Measurements from ENCODE around the gene NCAPD2.
"Not testable (repeated sequence)": the region's sequence is repeated elsewhere in the genome, so short reads cannot be mapped to it uniquely, and the experiment has no call there.

The NCAPD2 gene

GRCh38 chr12:6466184-6466573, 27.7 kb upstream of the NCAPD2 start:
- Histone ChIP-seq H3K9me2 (replicated peaks; ENCODE audit: insufficient read depth, low read length) (no peaks in the 10 kb centered on the region), H3K4me1 (ENCODE audit: low read length) (peaks cover 35% of the 10 kb centered on the region), H3F3A (ENCODE audit: insufficient read depth, low read length) (peaks cover 27% of the 10 kb centered on the region), H3K4me3 (ENCODE audit: low read length) (no peak overlapping the region), H3K27ac (ENCODE audit: low read length) (no peak overlapping the region), H3K27me3 (replicated peaks; ENCODE audit: insufficient read depth, low read length) (no peaks in the 10 kb centered on the region), H2AFZ (ENCODE audit: low read length) (no peak overlapping the region), H3K9me3 (replicated peaks; ENCODE audit: insufficient read depth, low read length) (no peaks in the 10 kb centered on the region), H3K36me3 (replicated peaks; ENCODE audit: insufficient read depth, low read length) (no peaks in the 10 kb centered on the region; the same call in 1 of the 2 replicates), H3K4me2 (ENCODE audit: low read depth, low read length) (no peak overlapping the region), H4K20me1 (ENCODE audit: insufficient read depth, low read length) (no peaks in the 10 kb centered on the region), H3K79me2 (ENCODE audit: low read length) (peaks cover 58% of the 10 kb centered on the region), H3K9ac (ENCODE audit: low read length) (no peak overlapping the region)
- DNase-seq = no peak
- TF ChIP-seq EZH2 (optimal IDR thresholded peaks at IDR 0.05; ENCODE audit: low read depth, low read length) (no peak), CTCF (IDR thresholded peaks at IDR 0.05; ENCODE audit: low read length) (no peak), EZH2phosphoT487 (IDR thresholded peaks at IDR 0.05; ENCODE audit: low read length) (no peak)

GRCh38 chr12:6466751-6467150, 27.2 kb upstream of the NCAPD2 start:
- H3K27ac ChIP-seq (ENCODE audit: low read length); H3K27me3 ChIP-seq (replicated peaks; ENCODE audit: insufficient read depth, low read length); H3K9me2 ChIP-seq (replicated peaks; ENCODE audit: insufficient read depth, low read length); H3K9ac ChIP-seq (ENCODE audit: low read length); H4K20me1 ChIP-seq (ENCODE audit: insufficient read depth, low read length); DNase-seq; H3K9me3 ChIP-seq (replicated peaks; ENCODE audit: insufficient read depth, low read length); H3K4me3 ChIP-seq (ENCODE audit: low read length); H3K4me2 ChIP-seq (ENCODE audit: low read depth, low read length); H2AFZ ChIP-seq (ENCODE audit: low read length); H3K36me3 ChIP-seq (replicated peaks; ENCODE audit: insufficient read depth, low read length): not testable (repeated sequence)
- H3F3A ChIP-seq (ENCODE audit: insufficient read depth, low read length) = peaks cover 25% of the 10 kb centered on the region; the same call in 1 of the 2 replicates
- peaks cover 32% of the 10 kb centered on the region for H3K4me1 ChIP-seq (ENCODE audit: low read length)
- peaks cover 58% of the 10 kb centered on the region for H3K79me2 ChIP-seq (ENCODE audit: low read length)

GRCh38 chr12:6467571-6468282, 26.2 kb upstream of the NCAPD2 start:
- H3K27ac ChIP-seq (ENCODE audit: low read length); DNase-seq; H3K4me2 ChIP-seq (ENCODE audit: low read depth, low read length); H3K27me3 ChIP-seq (replicated peaks; ENCODE audit: insufficient read depth, low read length); H3K9me3 ChIP-seq (replicated peaks; ENCODE audit: insufficient read depth, low read length); H3K36me3 ChIP-seq (replicated peaks; ENCODE audit: insufficient read depth, low read length); H3K9ac ChIP-seq (ENCODE audit: low read length); H4K20me1 ChIP-seq (ENCODE audit: insufficient read depth, low read length); H2AFZ ChIP-seq (ENCODE audit: low read length); H3K4me3 ChIP-seq (ENCODE audit: low read length); H3K9me2 ChIP-seq (replicated peaks; ENCODE audit: insufficient read depth, low read length): not testable (repeated sequence)
- peaks cover 16% of the 10 kb centered on the region; the same call in 1 of the 2 replicates for H3F3A ChIP-seq (ENCODE audit: insufficient read depth, low read length)
- peaks cover 24% of the 10 kb centered on the region for H3K4me1 ChIP-seq (ENCODE audit: low read length)
- peaks cover 52% of the 10 kb centered on the region for H3K79me2 ChIP-seq (ENCODE audit: low read length)

- Histone ChIP-seq H3K4me1 (ENCODE audit: low read length) (peaks cover 24% of the 10 kb centered on the region), H3F3A (ENCODE audit: insufficient read depth, low read length) (peaks cover 15% of the 10 kb centered on the region; the same call in 1 of the 2 replicates), H3K4me3 (ENCODE audit: low read length) (no peak overlapping the region), H3K27ac (ENCODE audit: low read length) (no peak overlapping the region), H3K4me2 (ENCODE audit: low read depth, low read length) (peak overlapping the region; percentile 92; the same call in 1 of the 2 replicates), H3K36me3 (replicated peaks; ENCODE audit: insufficient read depth, low read length) (no peaks in the 10 kb centered on the region), H3K9me3 (replicated peaks; ENCODE audit: insufficient read depth, low read length) (no peaks in the 10 kb centered on the region), H3K27me3 (replicated peaks; ENCODE audit: insufficient read depth, low read length) (no peaks in the 10 kb centered on the region), H3K79me2 (ENCODE audit: low read length) (peaks cover 49% of the 10 kb centered on the region), H3K9ac (ENCODE audit: low read length) (no peak overlapping the region), H2AFZ (ENCODE audit: low read length) (no peak overlapping the region), H4K20me1 (ENCODE audit: insufficient read depth, low read length) (no peaks in the 10 kb centered on the region), H3K9me2 (replicated peaks; ENCODE audit: insufficient read depth, low read length) (no peaks in the 10 kb centered on the region)
- no peak for DNase-seq
- TF ChIP-seq EZH2 (optimal IDR thresholded peaks at IDR 0.05; ENCODE audit: low read depth, low read length) = no peak
- TF ChIP-seq EZH2phosphoT487 (IDR thresholded peaks at IDR 0.05; ENCODE audit: low read length) = no peak
- TF ChIP-seq CTCF (IDR thresholded peaks at IDR 0.05; ENCODE audit: low read length) = no peak
Measured at GRCh38 chr12:6468283-6468575, 25.7 kb upstream of the NCAPD2 start.

Data from MM.1S (cell line).